ENCODE measurements around the gene H2BW2.
"Not testable (repeated sequence)": the region's sequence is repeated elsewhere in the genome, so short reads cannot be mapped to it uniquely, and the experiment has no call there.

The H2BW2 gene

DNA sequence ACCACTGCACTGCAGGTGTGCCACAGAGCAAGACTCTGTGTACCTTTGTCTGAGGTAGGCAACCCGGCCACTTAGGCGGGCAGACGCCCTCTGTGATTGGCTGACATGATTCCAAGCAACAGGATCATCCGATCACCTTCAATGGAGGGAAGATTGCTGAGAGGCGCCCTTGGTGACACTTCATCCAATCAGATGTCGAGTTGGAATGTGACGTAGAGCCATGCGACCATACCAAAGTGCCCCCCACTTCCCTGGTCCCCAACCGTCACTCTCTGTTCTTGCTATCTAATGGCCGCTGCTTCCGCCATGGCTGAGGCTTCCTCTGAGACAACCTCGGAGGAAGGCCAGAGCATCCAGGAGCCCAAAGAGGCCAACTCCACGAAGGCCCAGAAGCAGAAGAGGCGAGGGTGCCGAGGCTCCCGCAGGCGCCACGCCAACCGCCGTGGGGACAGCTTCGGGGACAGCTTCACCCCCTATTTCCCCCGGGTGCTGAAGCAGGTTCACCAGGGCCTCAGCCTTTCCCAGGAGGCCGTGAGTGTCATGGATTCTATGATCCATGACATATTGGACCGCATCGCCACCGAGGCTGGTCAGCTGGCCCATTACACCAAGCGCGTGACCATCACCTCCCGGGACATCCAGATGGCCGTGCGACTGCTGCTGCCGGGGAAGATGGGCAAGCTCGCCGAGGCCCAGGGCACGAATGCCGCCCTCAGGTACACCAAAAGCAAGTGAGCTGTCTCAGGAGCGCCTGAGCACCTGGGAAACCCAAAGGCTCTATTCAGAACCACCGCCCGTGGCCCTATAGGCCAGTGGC, at the start of gene H2BW2:
Gene H2BW2, plus strand, starts transcription at position 268 of the 817 bp plus-strand sequence. Its CDS starts 39 bp downstream, at position 307.
- no peak for DNase-seq (ENCODE audit: low spot score)

DNA sequence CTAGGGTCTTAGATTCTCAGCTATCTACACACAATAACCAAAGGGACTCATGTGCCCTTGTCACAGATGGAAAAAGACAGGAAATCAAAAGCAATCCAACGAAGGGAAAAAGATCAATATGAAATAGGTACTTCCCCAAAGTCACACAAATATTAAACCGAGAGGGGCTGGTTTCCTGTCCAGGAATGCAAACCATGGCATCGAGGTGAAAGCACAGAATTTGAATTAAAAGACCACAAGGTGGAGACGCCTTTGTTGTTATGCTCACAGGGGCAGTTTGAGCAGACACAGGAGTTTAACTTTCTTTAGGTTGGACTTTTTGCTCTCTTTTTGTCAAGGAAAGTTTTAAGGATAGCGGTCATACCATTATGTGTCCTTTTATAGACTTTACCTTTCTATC, 40.5 kb upstream of the H2BW2 start:
- no peak for DNase-seq (ENCODE audit: low spot score)

DNA sequence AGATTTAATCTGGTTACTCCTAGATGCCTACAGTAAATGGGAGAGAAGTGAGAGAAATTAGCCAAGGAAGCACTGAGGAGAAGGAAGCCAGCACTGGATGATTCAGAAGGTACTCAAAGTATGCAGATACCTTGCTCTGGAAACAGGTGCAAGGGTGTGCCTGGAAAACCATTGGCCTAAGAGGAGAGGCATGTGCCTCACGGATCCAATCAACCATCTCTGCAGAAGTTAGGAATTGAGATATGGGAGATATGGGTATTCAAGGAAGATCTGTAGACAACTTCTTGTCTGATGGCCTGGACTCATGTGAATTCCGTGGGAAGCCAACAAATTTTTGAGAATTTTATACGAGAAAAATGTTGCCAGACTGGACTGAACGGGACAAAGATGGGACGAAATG, 30.9 kb upstream of the H2BW2 start:
- no peak for DNase-seq (ENCODE audit: low spot score)

GRCh38 chrX:104013158-104013557, 26.6 kb upstream of the H2BW2 start:
- no peak for DNase-seq (ENCODE audit: low spot score)

DNA sequence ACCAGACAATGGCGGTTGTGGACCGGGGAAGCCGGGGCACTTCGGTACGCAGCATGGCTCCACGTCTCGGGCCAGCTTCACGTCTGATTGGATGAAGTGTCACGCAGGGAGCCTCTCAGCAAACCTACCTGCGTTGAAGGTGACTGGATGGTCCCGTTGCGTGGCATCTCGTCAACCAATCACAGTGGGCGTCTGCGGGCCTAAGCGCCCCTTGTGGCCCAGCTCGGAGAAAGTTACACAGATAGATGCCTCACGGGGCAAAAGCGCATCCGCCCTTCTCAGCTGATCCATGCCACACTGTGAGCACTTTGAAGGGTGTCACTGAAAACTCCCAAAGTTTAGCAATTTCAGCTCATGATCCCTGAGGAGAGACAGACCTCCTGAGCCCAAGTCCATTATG, 26.1 kb upstream of the H2BW2 start, which contains the start of gene H2BW1:
Gene H2BW1, minus strand, starts transcription at position 103 of the 400 bp plus-strand sequence. CDS start 132 bp downstream, outside the sequence.
- no peak for DNase-seq (ENCODE audit: low spot score)

DNA sequence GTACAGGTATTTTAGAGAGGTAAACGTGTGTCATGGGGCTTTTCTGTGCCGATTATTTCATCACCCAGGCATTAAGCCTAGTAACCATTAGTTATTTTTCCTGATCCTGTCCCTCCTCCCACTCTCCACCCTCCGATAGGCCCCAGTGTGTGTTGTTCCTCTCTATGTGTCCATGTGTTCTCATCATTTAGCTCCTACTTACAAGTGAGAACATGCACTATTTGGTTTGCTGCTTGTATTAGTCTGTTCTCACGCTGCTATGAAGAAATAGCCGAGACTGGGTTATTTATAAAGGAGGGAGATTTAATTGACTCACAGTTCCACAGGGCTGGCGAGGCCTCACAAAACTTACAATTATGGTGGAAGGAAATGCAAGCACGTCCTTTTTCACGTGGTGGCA, 24.2 kb upstream of the H2BW2 start:
- not testable (repeated sequence) for DNase-seq (ENCODE audit: low spot score)

DNA sequence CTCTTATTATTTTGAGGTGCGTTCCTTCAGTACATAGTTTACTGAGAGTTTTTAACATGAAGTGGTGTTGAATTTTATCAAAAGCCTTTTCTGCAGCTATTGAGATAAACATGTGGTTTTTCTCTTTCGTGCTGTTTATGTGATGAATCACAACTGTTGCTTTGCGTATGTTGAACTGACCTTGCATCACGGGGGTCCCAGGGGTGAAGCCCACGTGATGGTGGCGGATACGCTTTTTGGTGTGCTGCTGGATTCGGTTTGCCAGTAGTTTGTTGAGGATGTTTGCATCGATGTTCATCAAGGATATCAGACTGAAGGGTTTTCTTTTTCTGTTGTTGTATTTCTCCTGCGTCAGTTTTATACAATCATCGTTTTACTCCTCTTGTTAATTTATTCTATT, 21.6 kb upstream of the H2BW2 start:
- DNase-seq (ENCODE audit: low spot score) = no peak

GRCh38 chrX:104041003-104041402, 1.2 kb downstream of the H2BW2 start:
- DNase-seq (ENCODE audit: low spot score) = no peak

DNA sequence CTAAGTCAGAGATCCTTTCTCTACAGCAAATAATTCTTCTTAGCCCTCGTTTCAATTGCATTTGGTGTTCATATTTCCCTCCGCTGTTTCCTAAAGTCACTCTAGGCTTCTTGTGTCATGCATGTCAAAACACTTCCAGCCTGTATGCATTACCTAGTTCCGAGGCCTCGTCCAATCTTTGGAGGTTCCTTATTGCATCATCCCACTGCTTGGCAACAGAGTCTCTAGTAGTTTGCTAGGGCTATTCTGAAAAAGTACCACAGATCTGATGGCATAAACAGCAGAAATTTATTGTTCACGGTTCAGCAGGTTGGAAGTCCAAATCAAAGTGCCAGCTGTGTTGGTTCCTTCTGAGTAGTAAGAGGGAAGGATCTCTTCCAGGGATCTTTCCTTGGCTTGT, 5.9 kb downstream of the H2BW2 start:
- no peak for DNase-seq (ENCODE audit: low spot score)

DNA sequence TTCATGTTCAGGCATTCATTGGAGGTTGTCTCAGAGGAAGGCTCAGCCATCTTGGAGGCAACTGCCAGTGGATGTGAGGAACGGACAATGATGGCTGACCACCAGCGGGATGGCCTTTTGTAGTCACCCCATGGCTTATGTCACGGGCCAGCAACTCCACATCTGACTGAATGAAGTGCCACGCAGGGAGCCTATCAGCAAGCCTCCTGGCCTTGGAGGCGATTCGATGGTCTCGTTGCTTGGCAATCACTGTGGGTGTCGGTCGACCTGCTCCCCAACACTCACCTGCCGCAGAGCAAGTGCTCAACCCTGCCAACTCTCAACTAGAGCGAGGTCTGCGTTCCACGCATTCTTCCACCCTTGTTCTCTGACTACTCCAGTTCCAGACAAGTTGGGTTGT, 7.4 kb downstream of the H2BW2 start:
- no peak for DNase-seq (ENCODE audit: low spot score)

DNA sequence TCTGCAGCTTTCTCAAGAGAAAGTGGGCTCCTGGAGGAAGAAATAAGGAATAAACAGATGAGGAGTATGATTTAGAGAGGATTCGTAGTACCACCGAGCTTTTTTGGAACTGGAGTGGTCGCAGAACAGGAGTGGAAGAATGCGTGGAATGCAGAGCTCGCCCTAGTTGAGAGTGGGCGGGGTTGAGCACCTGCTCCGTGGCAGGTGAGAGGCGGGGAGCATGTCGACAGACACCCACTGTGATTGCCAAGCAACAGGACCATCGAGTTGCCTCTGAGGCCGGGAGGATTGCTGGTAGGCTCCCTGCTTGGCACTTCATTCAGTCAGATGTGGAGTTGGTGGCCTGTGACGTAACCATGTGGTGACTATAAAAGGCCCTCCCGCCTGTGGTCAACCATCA, 15.2 kb downstream of the H2BW2 start:
- DNase-seq (ENCODE audit: low spot score) = not testable (repeated sequence)

DNA sequence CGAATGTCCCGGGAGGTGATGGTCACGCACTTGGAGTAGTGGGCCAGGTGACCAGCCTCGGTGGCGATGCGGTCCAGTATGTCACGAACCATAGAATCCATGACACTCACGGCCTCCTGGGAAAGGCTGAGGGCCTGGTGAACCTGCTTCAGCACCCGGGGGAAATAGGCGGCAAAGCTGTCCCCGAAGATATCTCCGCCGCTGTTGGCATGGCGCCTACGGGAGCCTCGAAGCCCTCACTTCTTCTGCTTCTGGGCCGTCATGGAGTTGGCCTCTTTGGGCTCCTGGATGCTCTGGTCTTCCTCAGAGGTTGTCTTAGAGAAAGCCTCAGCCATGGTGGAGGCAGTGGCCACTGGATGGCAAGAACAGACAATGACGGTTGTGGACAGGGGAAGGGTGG, 22.9 kb downstream of the H2BW2 start:
- DNase-seq (ENCODE audit: low spot score) = not testable (repeated sequence)

- not testable (repeated sequence) for DNase-seq (ENCODE audit: low spot score)
These were observed 36.2 kb downstream of the H2BW2 start, which contains the start of gene TMSB15C for GRCh38 chrX:104075778-104076445. Gene TMSB15C, minus strand, starts transcription at chrX:104076236.

DNA sequence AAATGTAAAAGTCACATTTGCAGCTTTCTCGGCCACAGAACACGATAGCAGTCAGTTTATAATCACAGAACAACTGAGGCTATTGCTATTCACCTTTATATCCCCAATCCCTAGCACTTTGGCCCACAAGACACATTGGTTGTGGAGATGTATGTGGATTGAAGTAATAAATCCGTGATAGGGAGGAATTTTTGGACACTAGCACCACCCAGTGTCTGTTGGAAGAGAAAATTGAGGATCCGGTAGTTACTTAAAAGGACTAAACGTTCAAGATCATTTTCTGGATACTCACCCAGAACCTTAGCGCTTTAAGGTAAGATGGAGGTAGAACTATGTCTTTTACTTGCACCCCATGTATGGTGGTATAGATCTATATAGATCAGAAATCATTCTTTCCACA, 38.1 kb downstream of the H2BW2 start:
- not testable (repeated sequence) for DNase-seq (ENCODE audit: low spot score)

DNA sequence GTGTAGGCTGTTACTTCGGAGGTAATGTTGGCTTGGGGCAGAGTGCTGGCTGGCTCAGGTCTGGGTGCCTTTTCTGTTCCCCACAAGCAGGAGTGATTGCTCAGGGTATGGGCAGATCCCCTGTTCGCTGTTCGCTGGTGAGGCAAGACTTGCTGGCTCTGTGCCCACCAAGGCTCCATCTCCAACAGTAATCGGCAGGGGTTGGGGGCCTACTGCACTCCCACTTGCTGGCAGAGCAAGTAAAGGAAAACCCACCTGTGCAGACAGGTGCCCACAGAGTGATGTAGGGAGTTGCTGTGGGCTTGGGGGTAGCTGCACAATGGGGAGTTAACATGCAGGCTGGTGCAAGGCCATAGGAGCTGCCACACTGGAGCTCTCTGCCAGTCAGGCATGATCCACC, 44.3 kb downstream of the H2BW2 start:
- DNase-seq (ENCODE audit: low spot score) = no peak

DNA sequence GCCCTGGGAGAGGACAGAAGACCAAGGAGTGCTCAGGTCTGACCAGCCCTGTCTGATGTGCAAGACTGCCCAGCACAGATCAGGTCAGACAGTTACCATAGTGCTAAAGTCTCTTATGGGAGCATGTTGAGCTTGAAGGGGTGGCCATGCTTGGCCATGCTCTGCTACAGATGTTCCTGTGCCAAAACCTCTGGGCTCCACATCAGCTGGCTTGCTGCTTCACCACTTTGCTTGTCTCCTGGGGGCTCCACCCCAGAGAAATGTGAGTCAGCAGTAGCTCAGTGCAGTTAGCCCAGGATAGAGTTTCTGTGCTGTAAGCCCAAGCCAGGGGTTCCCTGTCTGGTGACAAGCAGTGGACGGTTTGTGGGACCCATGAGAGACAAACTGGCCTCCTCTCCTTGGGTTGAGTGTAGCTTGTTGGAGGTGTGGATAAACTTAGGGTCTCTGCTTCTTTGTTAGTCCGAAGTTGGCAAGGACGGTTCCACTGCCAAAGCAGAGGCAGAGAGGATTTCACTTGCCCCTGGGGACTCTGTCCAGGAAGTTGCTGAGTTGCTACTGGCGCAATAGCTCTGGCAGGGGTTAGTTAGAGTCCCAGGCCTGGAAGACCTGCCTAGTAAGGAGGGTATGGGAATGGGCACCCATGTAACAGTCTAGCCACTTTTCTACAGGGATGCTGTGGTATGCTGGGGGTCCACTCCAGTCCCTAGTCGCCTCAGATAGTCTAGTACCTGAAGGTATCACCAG, 45.0 kb downstream of the H2BW2 start:
- no peak for DNase-seq (ENCODE audit: low spot score)

DNA sequence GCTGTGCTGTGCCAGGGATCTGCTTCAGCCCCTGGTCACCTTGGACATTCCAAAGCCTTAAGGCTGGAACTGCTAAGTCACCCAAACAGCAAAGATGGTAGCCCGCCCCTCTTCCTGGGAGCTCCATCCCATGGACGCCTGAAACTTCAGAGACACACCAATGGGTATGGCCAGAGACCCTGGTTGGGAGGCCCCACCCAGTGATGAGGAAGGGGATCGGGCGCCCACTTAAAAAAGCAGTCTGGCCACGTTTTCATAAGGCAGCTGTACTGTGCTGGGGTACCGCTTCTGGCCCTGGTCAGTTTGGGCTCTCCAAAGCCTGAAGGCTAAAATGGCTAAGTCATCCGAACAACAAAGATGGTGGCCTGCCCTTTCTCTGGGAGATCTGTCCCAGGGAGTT, 45.7 kb downstream of the H2BW2 start:
- DNase-seq (ENCODE audit: low spot score) = no peak

DNA sequence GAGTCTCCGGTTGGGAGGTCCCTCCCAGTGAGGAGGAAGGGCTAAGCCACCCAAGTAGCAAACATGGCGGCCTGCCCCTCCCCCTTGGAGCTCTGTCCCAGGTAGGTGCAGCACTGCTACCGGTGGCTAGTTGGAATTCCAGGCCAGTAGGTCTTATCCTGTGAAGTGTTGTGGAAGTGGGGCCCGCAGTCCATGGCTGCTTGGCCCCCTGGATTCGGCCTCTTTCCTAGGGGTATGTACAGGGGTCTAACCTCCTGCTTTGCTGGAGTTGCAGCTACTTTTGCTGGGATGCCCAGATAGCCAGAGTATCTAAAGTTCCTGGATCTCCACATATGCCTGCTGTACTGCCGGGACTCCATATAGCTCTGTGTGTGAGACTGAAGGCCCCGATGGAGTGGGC, 46.2 kb downstream of the H2BW2 start:
- DNase-seq (ENCODE audit: low spot score) = no peak

Measured in cerebellar cortex (tissue), 1 donor.